Measurements from ENCODE around the gene GOLGA8S. TPM values are rescaled to one million over a fixed set of nuclear protein-coding genes. Genes with fewer than 3 reads are reported as not detected.
"Not testable (repeated sequence)": the region's sequence is repeated elsewhere in the genome, so short reads cannot be mapped to it uniquely, and the experiment has no call there.

GOLGA8S gene
- total RNA-seq (ENCODE audit: low replicate concordance), result under 0.01 TPM in 1 of 2 replicates, not detected in the other

- H3K4me3 ChIP-seq (ENCODE audit: low read depth, low read length); DNase-seq (ENCODE audit: low read depth): not testable (repeated sequence)
These were observed at the start of gene GOLGA8S for GRCh38 chr15:23354448-23354847. Gene GOLGA8S (plus strand): TSS chr15:23354748. CDS start chr15:23354810, 62 bp downstream.

DNA sequence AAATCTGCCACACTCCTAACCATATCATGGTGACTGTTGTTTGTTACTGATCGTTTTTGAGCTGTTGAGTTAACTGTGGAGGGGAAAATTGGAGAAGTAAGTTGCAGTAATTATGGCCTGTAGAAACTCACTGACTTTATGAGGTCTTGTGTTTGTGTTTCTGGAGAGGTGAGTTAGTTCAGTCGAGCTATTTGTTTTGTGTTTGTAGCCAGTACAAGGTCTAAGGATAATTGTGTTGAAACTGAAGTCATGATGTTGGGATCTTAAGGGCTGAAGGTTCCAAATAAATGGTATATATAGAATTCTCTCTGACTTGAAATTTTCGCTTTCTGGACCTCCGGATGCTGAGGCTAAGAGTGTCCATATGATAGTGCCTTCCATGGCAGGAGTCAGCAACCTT, 49.7 kb upstream of the GOLGA8S start:
- peak overlapping the region; percentile 64 for H3K4me3 ChIP-seq (ENCODE audit: low read depth, low read length)
- DNase-seq (ENCODE audit: low read depth), result peak; percentile 1

DNA sequence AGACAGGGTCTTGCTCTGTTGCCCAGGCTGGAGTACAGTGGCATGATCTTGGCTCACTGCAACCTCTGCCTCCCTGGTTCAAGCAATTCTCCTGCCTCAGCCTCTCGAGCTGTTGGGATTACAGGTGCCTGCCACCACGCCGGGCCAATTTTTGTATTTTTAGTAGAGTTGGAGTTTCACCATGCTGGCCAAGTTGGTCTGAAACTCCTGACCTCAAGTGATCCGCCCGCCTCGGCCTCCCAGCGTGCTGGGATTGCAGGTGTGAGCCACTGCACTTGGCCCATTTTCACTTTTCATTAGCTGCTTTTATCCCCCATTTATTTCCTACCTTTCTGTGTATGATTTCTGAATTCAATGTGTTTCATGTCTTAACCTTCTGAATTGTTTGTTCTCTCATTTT, 48.6 kb upstream of the GOLGA8S start:
- not testable (repeated sequence) for H3K4me3 ChIP-seq (ENCODE audit: low read depth, low read length); DNase-seq (ENCODE audit: low read depth)

- DNase-seq (ENCODE audit: low read depth); H3K4me3 ChIP-seq (ENCODE audit: low read depth, low read length): not testable (repeated sequence)
These were observed 43.3 kb upstream of the GOLGA8S start for GRCh38 chr15:23311233-23311632.

- not testable (repeated sequence) for H3K4me3 ChIP-seq (ENCODE audit: low read depth, low read length); DNase-seq (ENCODE audit: low read depth)
These were observed 20.5 kb upstream of the GOLGA8S start, which contains the start of gene GOLGA6L26 for GRCh38 chr15:23334096-23334495. Gene GOLGA6L26 (minus strand): TSS chr15:23334196. CDS start chr15:23334135, 61 bp downstream.

GRCh38 chr15:23362622-23363021, 8.1 kb downstream of the GOLGA8S start:
- not testable (repeated sequence) for DNase-seq (ENCODE audit: low read depth); H3K4me3 ChIP-seq (ENCODE audit: low read depth, low read length)

DNA sequence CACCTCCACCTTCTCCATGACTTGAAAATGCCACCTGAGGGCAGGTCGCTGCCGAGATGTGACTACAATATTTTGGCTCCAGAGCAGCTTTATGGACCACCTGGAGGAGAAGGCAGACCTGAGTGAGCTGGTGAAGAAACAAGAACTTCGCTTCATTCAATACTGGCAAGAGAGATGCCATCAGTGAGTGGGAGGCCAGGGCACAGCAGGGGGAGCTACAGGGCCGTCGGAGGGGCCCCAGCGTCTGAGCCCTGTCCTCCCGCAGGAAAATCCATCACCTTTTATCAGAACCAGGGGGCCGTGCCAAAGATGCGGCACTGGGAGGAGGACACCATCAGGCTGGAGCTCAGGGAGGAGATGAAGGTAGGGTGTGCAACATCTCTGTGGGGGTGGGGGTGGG, 9.7 kb downstream of the GOLGA8S start:
- not testable (repeated sequence) for DNase-seq (ENCODE audit: low read depth); H3K4me3 ChIP-seq (ENCODE audit: low read depth, low read length)

GRCh38 chr15:23370578-23370977, 16.0 kb downstream of the GOLGA8S start:
- H3K4me3 ChIP-seq (ENCODE audit: low read depth, low read length), result no peak overlapping the region
- no peak for DNase-seq (ENCODE audit: low read depth)
- TF ChIP-seq, protein P1, sequence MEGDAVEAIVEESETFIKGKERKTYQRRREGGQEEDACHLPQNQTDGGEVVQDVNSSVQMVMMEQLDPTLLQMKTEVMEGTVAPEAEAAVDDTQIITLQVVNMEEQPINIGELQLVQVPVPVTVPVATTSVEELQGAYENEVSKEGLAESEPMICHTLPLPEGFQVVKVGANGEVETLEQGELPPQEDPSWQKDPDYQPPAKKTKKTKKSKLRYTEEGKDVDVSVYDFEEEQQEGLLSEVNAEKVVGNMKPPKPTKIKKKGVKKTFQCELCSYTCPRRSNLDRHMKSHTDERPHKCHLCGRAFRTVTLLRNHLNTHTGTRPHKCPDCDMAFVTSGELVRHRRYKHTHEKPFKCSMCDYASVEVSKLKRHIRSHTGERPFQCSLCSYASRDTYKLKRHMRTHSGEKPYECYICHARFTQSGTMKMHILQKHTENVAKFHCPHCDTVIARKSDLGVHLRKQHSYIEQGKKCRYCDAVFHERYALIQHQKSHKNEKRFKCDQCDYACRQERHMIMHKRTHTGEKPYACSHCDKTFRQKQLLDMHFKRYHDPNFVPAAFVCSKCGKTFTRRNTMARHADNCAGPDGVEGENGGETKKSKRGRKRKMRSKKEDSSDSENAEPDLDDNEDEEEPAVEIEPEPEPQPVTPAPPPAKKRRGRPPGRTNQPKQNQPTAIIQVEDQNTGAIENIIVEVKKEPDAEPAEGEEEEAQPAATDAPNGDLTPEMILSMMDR (IDR thresholded peaks at IDR 0.05; ENCODE audit: insufficient read depth, low read length), result no peak

DNA sequence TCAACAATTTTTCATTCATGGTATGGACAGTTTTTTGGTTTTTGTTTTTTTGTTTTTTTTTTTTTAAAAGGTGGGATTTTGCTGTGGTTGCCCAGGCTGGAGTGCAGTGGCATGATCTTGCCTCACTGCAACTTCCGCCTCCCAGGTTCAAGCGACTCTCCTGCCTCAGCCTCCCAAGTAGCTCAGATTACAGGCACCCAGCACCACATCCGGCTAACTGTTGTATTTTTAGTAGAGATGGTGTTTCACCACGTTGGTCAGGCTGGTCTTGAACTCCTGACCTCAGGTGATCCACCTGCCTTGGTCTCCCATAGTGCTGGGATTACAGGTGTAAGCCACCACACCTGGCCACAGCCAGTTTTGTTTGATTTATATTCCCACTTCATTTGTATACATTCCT, 16.6 kb downstream of the GOLGA8S start:
- DNase-seq (ENCODE audit: low read depth); H3K4me3 ChIP-seq (ENCODE audit: low read depth, low read length): not testable (repeated sequence)

GRCh38 chr15:23371868-23372267, 17.3 kb downstream of the GOLGA8S start:
- not testable (repeated sequence) for H3K4me3 ChIP-seq (ENCODE audit: low read depth, low read length)

DNA sequence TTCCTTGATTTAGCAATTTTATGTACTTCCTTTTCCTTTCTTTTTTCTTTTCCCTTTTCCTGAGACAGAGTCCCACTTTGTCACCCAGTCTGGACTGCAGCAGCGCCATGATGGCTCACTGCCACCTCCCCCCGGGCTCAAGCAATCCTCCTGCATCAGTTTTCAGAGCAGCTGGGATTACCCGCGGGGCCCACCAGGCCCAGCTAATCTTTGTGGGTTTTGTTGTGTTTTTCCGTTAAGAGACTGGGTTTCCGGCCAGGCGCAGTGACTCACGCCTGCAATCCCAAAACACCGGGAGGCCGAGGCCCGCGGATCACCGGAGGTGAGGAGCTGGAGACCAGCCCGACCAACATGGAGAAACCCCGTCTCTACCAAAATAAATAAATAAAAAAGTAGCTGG, 17.7 kb downstream of the GOLGA8S start:
- TF ChIP-seq, protein P1 (IDR thresholded peaks at IDR 0.05; ENCODE audit: insufficient read depth, low read length), result no peak
- no peak for DNase-seq (ENCODE audit: low read depth)
- no peak overlapping the region for H3K4me3 ChIP-seq (ENCODE audit: low read depth, low read length)

More at GRCh38 chr15:23371868-23372267, 17.3 kb downstream of the GOLGA8S start:
- DNase-seq (ENCODE audit: low read depth), result not testable (repeated sequence)

DNA sequence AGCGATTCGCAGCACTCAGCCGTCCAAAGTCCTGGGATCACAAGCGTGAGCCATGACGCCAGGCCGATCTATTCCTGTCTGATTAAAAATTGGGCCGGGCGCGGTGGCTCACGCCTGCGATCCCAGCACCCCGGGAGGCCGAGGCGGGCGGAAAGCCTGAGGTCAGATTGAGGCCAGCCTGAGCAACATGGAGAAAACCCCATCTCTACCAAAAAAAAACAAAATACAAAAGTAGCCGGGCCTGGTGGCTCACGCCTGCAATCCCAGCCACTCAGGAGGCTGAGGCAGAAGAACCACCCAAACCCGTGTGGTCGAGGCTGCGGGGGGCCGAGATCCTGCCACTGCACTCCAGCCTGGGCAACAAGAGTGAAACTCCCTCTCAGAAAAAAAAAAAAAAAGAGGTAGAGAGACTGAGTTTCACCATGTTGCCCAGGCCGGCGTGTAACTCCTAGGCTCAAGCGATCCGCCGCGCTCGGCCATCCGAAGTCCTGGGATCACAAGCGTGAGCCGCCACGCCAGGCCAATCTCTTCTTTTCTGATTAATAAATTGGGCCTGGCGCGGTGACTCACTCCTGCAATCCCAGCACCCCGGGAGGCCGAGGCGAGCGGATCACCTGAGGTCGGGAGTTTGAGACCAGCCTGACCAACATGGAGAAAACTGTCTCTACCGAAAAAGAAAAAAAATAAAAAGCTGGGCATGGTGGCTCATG, 18.5 kb downstream of the GOLGA8S start:
- not testable (repeated sequence) for H3K4me3 ChIP-seq (ENCODE audit: low read depth, low read length); DNase-seq (ENCODE audit: low read depth)

DNA sequence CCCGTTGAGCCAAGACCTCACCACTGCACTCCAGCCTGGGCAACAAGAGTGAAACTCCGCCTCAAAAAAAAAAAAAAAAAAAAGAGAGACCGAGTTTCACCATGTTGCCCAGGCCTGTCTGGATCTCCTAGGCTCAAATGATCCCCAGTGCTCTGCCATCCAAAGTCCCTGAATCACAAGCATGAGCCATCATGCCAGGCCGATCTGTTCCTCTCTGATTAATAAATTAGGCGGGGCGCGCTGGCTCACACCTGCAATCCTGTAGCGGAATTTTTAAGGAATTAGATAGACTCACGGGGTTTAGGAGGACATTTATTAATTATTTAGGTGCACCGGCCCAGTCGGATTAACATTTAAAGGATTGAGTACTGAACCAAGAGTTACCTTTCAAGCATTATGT, 19.7 kb downstream of the GOLGA8S start:
- not testable (repeated sequence) for DNase-seq (ENCODE audit: low read depth); H3K4me3 ChIP-seq (ENCODE audit: low read depth, low read length)

DNA sequence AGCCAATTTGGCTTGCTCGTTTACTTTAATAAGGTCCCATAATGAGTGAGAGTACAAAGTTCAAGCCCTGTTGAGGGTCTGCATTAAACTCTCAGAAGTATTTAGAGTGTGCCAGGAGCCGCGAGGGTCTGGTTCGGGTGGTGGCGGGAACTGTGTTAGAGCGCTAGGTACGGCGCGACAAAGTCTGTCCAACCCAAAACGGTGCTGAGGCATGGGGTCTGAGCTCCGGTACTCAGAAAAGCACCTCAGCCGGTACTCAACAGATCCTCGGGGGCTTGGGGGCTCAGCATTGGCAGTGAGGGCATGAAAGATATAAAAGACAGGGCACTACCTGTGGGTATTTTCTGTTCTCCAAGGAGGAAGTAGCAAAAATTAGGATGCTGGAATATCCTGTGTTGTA, 24.4 kb downstream of the GOLGA8S start:
- DNase-seq (ENCODE audit: low read depth); H3K4me3 ChIP-seq (ENCODE audit: low read depth, low read length): not testable (repeated sequence)

DNA sequence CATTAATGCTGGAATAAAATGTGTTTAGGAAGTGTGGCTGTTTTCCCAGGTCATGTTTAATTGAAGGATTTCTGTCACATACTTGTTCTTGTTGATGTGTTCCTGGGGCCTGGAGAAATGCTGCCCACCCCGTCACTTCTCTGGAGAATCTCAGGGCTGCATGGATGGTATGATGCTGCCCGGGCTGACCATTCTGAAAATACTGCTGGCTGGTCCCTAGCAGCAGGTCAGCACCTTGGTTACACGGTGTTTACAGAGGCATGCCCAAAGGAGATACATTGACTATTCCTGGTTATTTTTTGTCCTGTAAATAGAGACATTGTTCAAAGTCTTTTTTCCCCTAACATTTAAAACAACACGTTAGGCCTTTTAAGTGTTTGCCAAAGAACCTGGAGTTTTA, 26.2 kb downstream of the GOLGA8S start:
- DNase-seq (ENCODE audit: low read depth); H3K4me3 ChIP-seq (ENCODE audit: low read depth, low read length): not testable (repeated sequence)

GRCh38 chr15:23381192-23381591, 26.6 kb downstream of the GOLGA8S start:
- not testable (repeated sequence) for DNase-seq (ENCODE audit: low read depth); H3K4me3 ChIP-seq (ENCODE audit: low read depth, low read length)

Measured in fibroblast of the aortic adventitia (primary cell).